HL-60 (cell line): ENCODE data around the gene NPPC.
A peak's percentile ranks its signal among the peaks of the same experiment; 100 is the strongest.

Experiments
- DNase-seq, 2 experiments: peaks; one replicate each; pipeline ENCODE4 v3.0.0-alpha.2; 2010 to 2020; ENCODE audit warnings: low read depth in 1 of 2, low spot score in 1 of 2
- H3K27ac ChIP-seq: fragments of 250-450 bp; sonication (Bioruptor Pico); replicated peaks from 2 replicates; pipeline ENCODE4 v1.5.1; 2020; ENCODE audit warnings: mild to moderate bottlenecking, moderate library complexity
- H3K27me3 ChIP-seq: fragments of 250-450 bp; sonication (Bioruptor Pico); 2 replicates; pipeline ENCODE4 v1.5.1; 2021; ENCODE audit warnings: mild to moderate bottlenecking, moderate library complexity; ENCODE audit not compliant: insufficient read depth, poor library complexity, severe bottlenecking
- H3K4me3 ChIP-seq: replicated peaks from 2 replicates; pipeline ENCODE4 v1.5.1; 2011; ENCODE audit warnings: mild to moderate bottlenecking, control low read depth, low read length; ENCODE audit not compliant: insufficient read depth
- CTCF ChIP-seq: IDR thresholded peaks from one replicate; pipeline ENCODE4 v1.5.1; 2011; ENCODE audit warnings: low read length, control low read depth, inconsistent platforms; ENCODE audit not compliant: insufficient read depth
- GABPA ChIP-seq: IDR thresholded peaks from 2 replicates; pipeline ENCODE4 v1.6.1; 2012; ENCODE audit warnings: low read depth
- POLR2AphosphoS5 ChIP-seq: IDR thresholded peaks from 2 replicates; pipeline ENCODE4 v1.6.1; 2012; ENCODE audit warnings: low read depth
- REST ChIP-seq: IDR thresholded peaks from 2 replicates; pipeline ENCODE4 v1.6.1; 2012; ENCODE audit warnings: low read depth; ENCODE audit not compliant: insufficient replicate concordance
- SPI1 ChIP-seq: IDR thresholded peaks from 2 replicates; pipeline ENCODE4 v1.6.1; 2012; ENCODE audit warnings: low read depth, mild to moderate bottlenecking, borderline replicate concordance

The NPPC gene

GRCh38 chr2:231890896-231891513, 35.2 kb downstream of the NPPC start:
- Histone ChIP-seq H3K27ac (no peak overlapping the region), H3K27me3 (no peaks in the 10 kb centered on the region), H3K4me3 (no peak overlapping the region)
- DNase-seq, result no peak
- no peak for TF ChIP-seq SPI1
- TF ChIP-seq CTCF, result no peak
- TF ChIP-seq POLR2AphosphoS5, result no peak
- TF ChIP-seq REST, result no peak
- TF ChIP-seq GABPA, result no peak

GRCh38 chr2:231887756-231888155, 38.4 kb downstream of the NPPC start:
- no peak overlapping the region for H3K27ac ChIP-seq
- TF ChIP-seq POLR2AphosphoS5 (no peak), GABPA (no peak), REST (no peak), CTCF (no peak), SPI1 (no peak)
- no peak for DNase-seq
- no peak overlapping the region for H3K4me3 ChIP-seq
- no peaks in the 10 kb centered on the region for H3K27me3 ChIP-seq

- no peak overlapping the region for H3K27ac ChIP-seq
- no peaks in the 10 kb centered on the region for H3K27me3 ChIP-seq
- no peak overlapping the region for H3K4me3 ChIP-seq
- TF ChIP-seq SPI1 (no peak), REST (no peak), CTCF (no peak), GABPA (no peak), POLR2AphosphoS5 (no peak)
- DNase-seq, result peak; percentile 21 to 55
These were observed 40.0 kb downstream of the NPPC start for GRCh38 chr2:231886071-231886681.
